ENCODE results near the gene AFF3.
A peak's percentile ranks its signal among the peaks of the same experiment; 100 is the strongest.

The AFF3 gene

GRCh38 chr2:100073110-100073509 lies 69.3 kb downstream of the AFF3 start:
- H3K79me1 ChIP-seq (replicated peaks; ENCODE audit: low read length, poor library complexity, severe bottlenecking) = peaks cover 37% of the 10 kb centered on the region
- H3K27ac ChIP-seq (ENCODE audit: low read length, poor library complexity, severe bottlenecking) = no peak overlapping the region
- H3K9ac ChIP-seq (ENCODE audit: low read length) = no peak overlapping the region
- H3K36me3 ChIP-seq (ENCODE audit: control insufficient read depth in 1 of 2, insufficient read depth in 2 of 2, low read depth in 1 of 2, low read length in 2 of 2) = peaks cover 0 to 12% of the 10 kb centered on the region in 2 experiments
- H2AFZ ChIP-seq (ENCODE audit: low read depth, low read length) = no peak overlapping the region
- no peak for DNase-seq
- H3K4ac ChIP-seq (ENCODE audit: low read depth in 1 of 2, low read length in 2 of 2) = no peak overlapping the region
- H3K27me3 ChIP-seq (ENCODE audit: control insufficient read depth in 1 of 2, insufficient read depth in 1 of 2, low read length in 2 of 2) = peaks cover 0 to 12% of the 10 kb centered on the region in 2 experiments
- H3K14ac ChIP-seq (ENCODE audit: low read length in 2 of 2) = no peak overlapping the region
- H2BK5ac ChIP-seq (ENCODE audit: low read depth, low read length, poor library complexity, severe bottlenecking) = no peak overlapping the region
- peaks cover 10% of the 10 kb centered on the region for H3K4me1 ChIP-seq (ENCODE audit: control insufficient read depth, insufficient read depth, low read depth, low read length)
- no peak overlapping the region for H2BK12ac ChIP-seq (ENCODE audit: low read length in 2 of 2)
- H3K18ac ChIP-seq (ENCODE audit: low read depth in 1 of 2, low read length in 2 of 2) = no peak overlapping the region
- H2BK15ac ChIP-seq (ENCODE audit: low read depth, poor library complexity, severe bottlenecking) = no peak overlapping the region
- H4K8ac ChIP-seq (ENCODE audit: low read length) = no peak overlapping the region
- no peak overlapping the region for H3K4me3 ChIP-seq (ENCODE audit: insufficient read depth in 1 of 2, low read depth in 1 of 2, low read length in 2 of 2)
- H3K23ac ChIP-seq (ENCODE audit: low read length in 2 of 2) = peak overlapping the region in 1 of 2 experiments; percentile 9
- WGBS = 100% methylated on average over 3 of the region's 3 CpGs
- no peak overlapping the region for H2BK120ac ChIP-seq (ENCODE audit: low read depth, low read length)
- no peak overlapping the region for H4K91ac ChIP-seq (ENCODE audit: low read length)
- no peak overlapping the region for H2AK5ac ChIP-seq (ENCODE audit: low read length, severe bottlenecking)
- no peak overlapping the region for H3K4me2 ChIP-seq (ENCODE audit: low read length, poor library complexity, severe bottlenecking)
- H3K9me3 ChIP-seq (ENCODE audit: control insufficient read depth, low read length) = no peaks in the 10 kb centered on the region

GRCh38 chr2:100072503-100072902 lies 69.9 kb downstream of the AFF3 start:
- Histone ChIP-seq H3K79me1 (replicated peaks; ENCODE audit: low read length, poor library complexity, severe bottlenecking) (peaks cover 35% of the 10 kb centered on the region), H3K9ac (ENCODE audit: low read length) (no peak overlapping the region), H3K23ac (ENCODE audit: low read length in 2 of 2) (no peak overlapping the region), H2BK12ac (ENCODE audit: low read length in 2 of 2) (no peak overlapping the region), H3K27ac (ENCODE audit: low read length, poor library complexity, severe bottlenecking) (no peak overlapping the region), H3K18ac (ENCODE audit: low read depth in 1 of 2, low read length in 2 of 2) (no peak overlapping the region), H2BK15ac (ENCODE audit: low read depth, poor library complexity, severe bottlenecking) (no peak overlapping the region), H3K36me3 (ENCODE audit: control insufficient read depth in 1 of 2, insufficient read depth in 2 of 2, low read depth in 1 of 2, low read length in 2 of 2) (peaks cover 0 to 12% of the 10 kb centered on the region in 2 experiments), H3K27me3 (ENCODE audit: control insufficient read depth in 1 of 2, insufficient read depth in 1 of 2, low read length in 2 of 2) (peaks cover 0 to 16% of the 10 kb centered on the region in 2 experiments), H4K91ac (ENCODE audit: low read length) (no peak overlapping the region), H2AFZ (ENCODE audit: low read depth, low read length) (no peak overlapping the region), H2AK5ac (ENCODE audit: low read length, severe bottlenecking) (no peak overlapping the region), H3K4me2 (ENCODE audit: low read length, poor library complexity, severe bottlenecking) (no peak overlapping the region), H3K4me1 (ENCODE audit: control insufficient read depth, insufficient read depth, low read depth, low read length) (peaks cover 11% of the 10 kb centered on the region), H4K8ac (ENCODE audit: low read length) (no peak overlapping the region), H3K4ac (ENCODE audit: low read depth in 1 of 2, low read length in 2 of 2) (no peak overlapping the region), H3K9me3 (ENCODE audit: control insufficient read depth, low read length) (no peaks in the 10 kb centered on the region), H3K4me3 (ENCODE audit: insufficient read depth in 1 of 2, low read depth in 1 of 2, low read length in 2 of 2) (no peak overlapping the region), H2BK5ac (ENCODE audit: low read depth, low read length, poor library complexity, severe bottlenecking) (no peak overlapping the region), H2BK120ac (ENCODE audit: low read depth, low read length) (no peak overlapping the region), H3K14ac (ENCODE audit: low read length in 2 of 2) (no peak overlapping the region)
- WGBS = 87% methylated on average over 3 of the region's 3 CpGs
- DNase-seq = no peak

GRCh38 chr2:100071335-100072043 lies 70.9 kb downstream of the AFF3 start:
- Histone ChIP-seq H3K4me1 (ENCODE audit: control insufficient read depth, insufficient read depth, low read depth, low read length) (peaks cover 11% of the 10 kb centered on the region), H3K79me1 (replicated peaks; ENCODE audit: low read length, poor library complexity, severe bottlenecking) (peaks cover 30% of the 10 kb centered on the region), H3K9ac (ENCODE audit: low read length) (no peak overlapping the region), H2BK12ac (ENCODE audit: low read length in 2 of 2) (no peak overlapping the region), H3K18ac (ENCODE audit: low read depth in 1 of 2, low read length in 2 of 2) (no peak overlapping the region), H3K9me3 (ENCODE audit: control insufficient read depth, low read length) (no peaks in the 10 kb centered on the region), H2AK5ac (ENCODE audit: low read length, severe bottlenecking) (no peak overlapping the region), H3K27me3 (ENCODE audit: control insufficient read depth in 1 of 2, insufficient read depth in 1 of 2, low read length in 2 of 2) (peaks cover 0 to 16% of the 10 kb centered on the region in 2 experiments), H3K23ac (ENCODE audit: low read length in 2 of 2) (no peak overlapping the region), H3K4ac (ENCODE audit: low read depth in 1 of 2, low read length in 2 of 2) (no peak overlapping the region), H3K27ac (ENCODE audit: low read length, poor library complexity, severe bottlenecking) (no peak overlapping the region), H2BK5ac (ENCODE audit: low read depth, low read length, poor library complexity, severe bottlenecking) (no peak overlapping the region), H4K8ac (ENCODE audit: low read length) (peak overlapping the region; percentile 19), H3K4me3 (ENCODE audit: insufficient read depth in 1 of 2, low read depth in 1 of 2, low read length in 2 of 2) (no peak overlapping the region), H2BK15ac (ENCODE audit: low read depth, poor library complexity, severe bottlenecking) (no peak overlapping the region), H3K36me3 (ENCODE audit: control insufficient read depth in 1 of 2, insufficient read depth in 2 of 2, low read depth in 1 of 2, low read length in 2 of 2) (peaks cover 0 to 12% of the 10 kb centered on the region in 2 experiments), H3K14ac (ENCODE audit: low read length in 2 of 2) (no peak overlapping the region), H3K4me2 (ENCODE audit: low read length, poor library complexity, severe bottlenecking) (no peak overlapping the region), H2AFZ (ENCODE audit: low read depth, low read length) (no peak overlapping the region), H2BK120ac (ENCODE audit: low read depth, low read length) (no peak overlapping the region), H4K91ac (ENCODE audit: low read length) (no peak overlapping the region)
- no peak for DNase-seq
- 91% methylated on average over 11 of the region's 13 CpGs for WGBS

GRCh38 chr2:100070078-100070477 lies 72.3 kb downstream of the AFF3 start:
- DNase-seq = peak; percentile 59
- peaks cover 0 to 12% of the 10 kb centered on the region in 2 experiments for H3K36me3 ChIP-seq (ENCODE audit: control insufficient read depth in 1 of 2, insufficient read depth in 2 of 2, low read depth in 1 of 2, low read length in 2 of 2)
- peaks cover 11% of the 10 kb centered on the region for H3K4me1 ChIP-seq (ENCODE audit: control insufficient read depth, insufficient read depth, low read depth, low read length)
- no peak overlapping the region for H3K27ac ChIP-seq (ENCODE audit: low read length, poor library complexity, severe bottlenecking)
- no peak overlapping the region for H2AFZ ChIP-seq (ENCODE audit: low read depth, low read length)
- H2BK15ac ChIP-seq (ENCODE audit: low read depth, poor library complexity, severe bottlenecking) = no peak overlapping the region
- H3K9me3 ChIP-seq (ENCODE audit: control insufficient read depth, low read length) = no peaks in the 10 kb centered on the region
- peaks cover 0 to 16% of the 10 kb centered on the region in 2 experiments for H3K27me3 ChIP-seq (ENCODE audit: control insufficient read depth in 1 of 2, insufficient read depth in 1 of 2, low read length in 2 of 2)
- no peak overlapping the region for H2BK120ac ChIP-seq (ENCODE audit: low read depth, low read length)
- H3K4me2 ChIP-seq (ENCODE audit: low read length, poor library complexity, severe bottlenecking) = no peak overlapping the region
- WGBS = 75% methylated on average over 2 of the region's 4 CpGs
- H3K23ac ChIP-seq (ENCODE audit: low read length in 2 of 2) = no peak overlapping the region
- H2AK5ac ChIP-seq (ENCODE audit: low read length, severe bottlenecking) = no peak overlapping the region
- H2BK5ac ChIP-seq (ENCODE audit: low read depth, low read length, poor library complexity, severe bottlenecking) = no peak overlapping the region
- H3K18ac ChIP-seq (ENCODE audit: low read depth in 1 of 2, low read length in 2 of 2) = no peak overlapping the region
- no peak overlapping the region for H3K4ac ChIP-seq (ENCODE audit: low read depth in 1 of 2, low read length in 2 of 2)
- no peak overlapping the region for H3K4me3 ChIP-seq (ENCODE audit: insufficient read depth in 1 of 2, low read depth in 1 of 2, low read length in 2 of 2)
- H4K8ac ChIP-seq (ENCODE audit: low read length) = no peak overlapping the region
- H2BK12ac ChIP-seq (ENCODE audit: low read length in 2 of 2) = no peak overlapping the region
- H4K91ac ChIP-seq (ENCODE audit: low read length) = no peak overlapping the region
- H3K14ac ChIP-seq (ENCODE audit: low read length in 2 of 2) = no peak overlapping the region
- no peak overlapping the region for H3K9ac ChIP-seq (ENCODE audit: low read length)
- peaks cover 21% of the 10 kb centered on the region for H3K79me1 ChIP-seq (replicated peaks; ENCODE audit: low read length, poor library complexity, severe bottlenecking)

Data from mesenchymal stem cell (in vitro differentiated cells and primary cell).